Esophagus (tissue), 2 donors: Measurements from ENCODE around the gene DUOXA2. TPM values are rescaled to one million over a fixed set of nuclear protein-coding genes. Genes with fewer than 3 reads are reported as not detected.
A peak's percentile ranks its signal among the peaks of the same experiment; 100 is the strongest.
"Not testable (repeated sequence)": the region's sequence is repeated elsewhere in the genome, so short reads cannot be mapped to it uniquely, and the experiment has no call there.

Source experiments
- H3K27ac ChIP-seq, 2 donors: one replicate each; pipeline ENCODE4 v1.5.1; 2013; ENCODE audit warnings: low read depth in 2 of 2, mild to moderate bottlenecking in 2 of 2, inconsistent platforms in 1 of 2, low read length in 1 of 2, moderate library complexity in 1 of 2
- H3K27me3 ChIP-seq, 2 donors: one replicate each; pipeline ENCODE4 v1.6.1; 2013; ENCODE audit warnings: low read length in 2 of 2, control low read depth in 1 of 2, mild to moderate bottlenecking in 1 of 2; ENCODE audit not compliant: insufficient read depth in 2 of 2, control insufficient read depth in 1 of 2
- H3K36me3 ChIP-seq, 2 donors: one replicate each; pipeline ENCODE4 v1.6.1; 2013; ENCODE audit warnings: low read length in 1 of 2; ENCODE audit not compliant: control insufficient read depth in 2 of 2, insufficient read depth in 2 of 2
- H3K4me1 ChIP-seq, 2 donors: one replicate each; pipeline ENCODE4 v1.6.1; 2013; ENCODE audit warnings: low read length in 1 of 2; ENCODE audit not compliant: control insufficient read depth in 2 of 2, insufficient read depth in 2 of 2
- H3K4me3 ChIP-seq, 2 donors: one replicate each; pipeline ENCODE4 v1.5.1; 2013; ENCODE audit warnings: low read length in 2 of 2, mild to moderate bottlenecking in 2 of 2, low read depth in 1 of 2, moderate library complexity in 1 of 2
- H3K9me3 ChIP-seq, 2 donors: one replicate each; pipeline ENCODE4 v1.6.1; 2013; ENCODE audit warnings: mild to moderate bottlenecking in 2 of 2, low read depth in 1 of 2, low read length in 1 of 2, moderate library complexity in 1 of 2; ENCODE audit not compliant: control insufficient read depth in 2 of 2, insufficient read depth in 1 of 2
- WGBS, 2 donors: extraction: QIAGEN DNeasy Blood & Tissue Kit; methylation state at CpG; one replicate each; pipeline ENCODE4 v1.1.7; 2013; 5-methylcytosine and 5-hydroxymethylcytosine counted together
- polyA plus RNA-seq, 2 donors: library from polyadenylated mRNA; stranded (reverse); fragments of 200-250 nt; gene quantifications; one replicate each; pipeline ENCODE4 v1.2.3, GENCODE V29; 2013
- donor health status: healthy with polysubstance abuse.
- donor health status: Bipolar disorder and iron deficiency.

The DUOXA2 gene
- 10 to 100 TPM in 1 of 2 donors, 1 to 10 TPM in 1; 8.4 to 39.1 TPM for polyA plus RNA-seq

DNA sequence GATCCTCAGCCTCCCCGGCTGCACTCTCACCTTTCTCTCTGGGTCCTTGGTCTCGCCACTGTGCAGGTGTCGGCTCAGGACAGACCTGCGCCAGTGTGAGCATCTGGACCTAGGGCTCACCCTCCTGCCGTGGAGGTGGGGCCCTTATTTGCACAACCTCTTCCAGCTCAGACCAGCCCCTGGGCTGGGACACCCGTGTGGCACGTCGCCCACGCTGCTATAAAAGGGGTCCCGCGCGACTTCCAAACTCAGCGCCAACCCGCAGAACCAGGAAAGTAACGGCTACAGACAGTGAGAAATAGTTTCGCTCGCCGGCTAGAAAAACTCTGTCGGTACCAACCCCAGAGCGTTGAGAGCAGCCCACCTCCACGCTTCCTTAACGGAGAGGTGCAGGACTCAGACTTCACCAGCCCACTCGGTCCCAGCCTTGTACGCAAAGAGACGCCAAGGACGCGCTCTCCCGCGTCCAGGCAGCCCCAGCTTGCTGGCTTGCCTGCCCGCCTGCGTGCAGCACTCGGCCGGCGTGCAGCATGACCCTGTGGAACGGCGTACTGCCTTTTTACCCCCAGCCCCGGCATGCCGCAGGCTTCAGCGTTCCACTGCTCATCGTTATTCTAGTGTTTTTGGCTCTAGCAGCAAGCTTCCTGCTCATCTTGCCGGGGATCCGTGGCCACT, at the start of gene DUOXA2, which contains the start of gene DUOX2:
TSS of gene DUOXA2 (plus strand) at position 251 of the 675 bp plus-strand sequence. CDS start at position 531, 280 bp downstream.
TSS of gene DUOX2 (minus strand) at position 97 of the 675 bp plus-strand sequence. CDS start 761 bp downstream, outside the sequence.
- Histone ChIP-seq H3K4me1 (peaks cover 11 to 32% of the 10 kb centered on the region in 2 donors), H3K4me3 (peak within 1 kb of the TSS; percentile 38 to 42)

DNA sequence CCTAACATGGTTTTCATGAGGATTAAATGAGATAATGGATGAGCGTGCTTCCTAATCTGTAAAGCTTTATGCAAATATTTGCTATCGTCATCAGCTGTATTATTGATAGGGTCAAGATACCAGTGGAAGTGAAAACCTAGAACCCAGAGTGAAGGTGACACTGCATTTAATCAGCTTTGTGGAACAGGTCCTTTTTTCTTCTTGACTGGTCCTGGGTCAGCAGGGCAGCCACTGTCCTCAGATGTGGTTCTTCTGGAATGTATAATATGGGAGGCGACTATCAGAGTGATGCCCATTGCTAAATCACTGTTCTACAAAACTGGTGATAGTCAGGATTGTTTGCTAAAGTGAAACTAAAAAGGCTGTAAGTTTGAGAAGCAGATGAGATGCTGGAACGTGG, 49.7 kb upstream of the DUOXA2 start:
- Histone ChIP-seq H3K36me3 (peaks cover 0 to 2% of the 10 kb centered on the region in 2 donors), H3K4me3 (no peak overlapping the region), H3K4me1 (no peaks in the 10 kb centered on the region), H3K27ac (peak overlapping the region; percentile 45 to 76), H3K9me3 (no peaks in the 10 kb centered on the region), H3K27me3 (no peaks in the 10 kb centered on the region)
- 50 to 52% methylated on average over 4 of the region's 4 CpGs for WGBS, 2 donors

More for the DNA sequence above, at the start of gene DUOXA2, which contains the start of gene DUOX2:
- 2% methylated on average over 42 of the region's 42 CpGs for WGBS, 2 donors
- peak within 1 kb of the TSS in 1 of 2 donors; percentile 29 for H3K27ac ChIP-seq
- peaks cover 0 to 21% of the 10 kb centered on the region in 2 donors for H3K27me3 ChIP-seq
- H3K36me3 ChIP-seq, result peaks cover 0 to 3% of the 10 kb centered on the region in 2 donors
- peaks cover 0 to 3% of the 10 kb centered on the region in 2 donors for H3K9me3 ChIP-seq

DNA sequence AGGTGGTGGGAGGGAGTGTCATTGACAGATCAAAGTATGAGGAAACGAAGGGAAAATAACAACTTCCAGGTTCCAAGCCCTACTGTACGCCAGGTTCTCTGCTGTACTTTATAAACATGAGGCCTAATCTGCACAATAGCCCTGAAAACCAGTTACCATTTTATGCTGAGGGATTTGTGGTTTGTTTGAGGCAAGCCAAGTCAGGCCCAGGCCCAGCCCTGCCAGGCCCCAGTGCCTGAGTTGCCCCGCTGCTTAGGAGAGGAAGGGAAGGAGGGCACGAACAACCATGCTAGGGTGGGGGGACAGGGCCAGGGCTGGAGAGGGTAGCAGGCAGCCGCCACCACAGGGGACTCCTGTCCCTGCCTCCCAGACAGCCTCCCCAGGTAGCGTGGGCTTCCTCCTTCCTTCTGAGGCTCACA, 44.2 kb upstream of the DUOXA2 start:
- H3K27me3 ChIP-seq, H3K9me3 ChIP-seq, H3K4me1 ChIP-seq, H3K36me3 ChIP-seq, H3K4me3 ChIP-seq: not testable (repeated sequence)
- WGBS, 2 donors, result 54 to 67% methylated on average over 4 to 6 of the region's 6 CpGs
- peak overlapping the region; percentile 70 to 79 for H3K27ac ChIP-seq

DNA sequence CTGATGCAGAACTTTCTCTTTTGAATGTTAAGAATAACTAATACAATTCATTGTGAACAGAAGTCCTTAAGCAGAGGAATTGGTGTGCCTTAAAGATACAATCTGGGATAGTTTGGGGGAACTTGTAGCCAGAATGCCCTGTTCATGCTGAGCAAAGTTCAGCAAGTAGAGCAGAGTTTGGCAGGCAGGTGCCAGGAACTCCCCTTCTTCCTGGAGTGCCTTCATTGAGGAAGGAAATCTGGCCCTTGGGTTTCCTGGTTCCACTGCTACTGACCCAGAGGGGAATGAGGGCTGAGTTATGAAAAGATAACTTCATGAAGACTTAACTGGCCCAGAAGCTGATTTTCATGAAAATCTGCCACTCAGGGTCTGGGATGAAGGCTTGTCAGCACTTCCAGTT, 40.5 kb upstream of the DUOXA2 start:
- not testable (repeated sequence) for H3K36me3 ChIP-seq, H3K27me3 ChIP-seq, H3K9me3 ChIP-seq, H3K27ac ChIP-seq, H3K4me3 ChIP-seq, H3K4me1 ChIP-seq

DNA sequence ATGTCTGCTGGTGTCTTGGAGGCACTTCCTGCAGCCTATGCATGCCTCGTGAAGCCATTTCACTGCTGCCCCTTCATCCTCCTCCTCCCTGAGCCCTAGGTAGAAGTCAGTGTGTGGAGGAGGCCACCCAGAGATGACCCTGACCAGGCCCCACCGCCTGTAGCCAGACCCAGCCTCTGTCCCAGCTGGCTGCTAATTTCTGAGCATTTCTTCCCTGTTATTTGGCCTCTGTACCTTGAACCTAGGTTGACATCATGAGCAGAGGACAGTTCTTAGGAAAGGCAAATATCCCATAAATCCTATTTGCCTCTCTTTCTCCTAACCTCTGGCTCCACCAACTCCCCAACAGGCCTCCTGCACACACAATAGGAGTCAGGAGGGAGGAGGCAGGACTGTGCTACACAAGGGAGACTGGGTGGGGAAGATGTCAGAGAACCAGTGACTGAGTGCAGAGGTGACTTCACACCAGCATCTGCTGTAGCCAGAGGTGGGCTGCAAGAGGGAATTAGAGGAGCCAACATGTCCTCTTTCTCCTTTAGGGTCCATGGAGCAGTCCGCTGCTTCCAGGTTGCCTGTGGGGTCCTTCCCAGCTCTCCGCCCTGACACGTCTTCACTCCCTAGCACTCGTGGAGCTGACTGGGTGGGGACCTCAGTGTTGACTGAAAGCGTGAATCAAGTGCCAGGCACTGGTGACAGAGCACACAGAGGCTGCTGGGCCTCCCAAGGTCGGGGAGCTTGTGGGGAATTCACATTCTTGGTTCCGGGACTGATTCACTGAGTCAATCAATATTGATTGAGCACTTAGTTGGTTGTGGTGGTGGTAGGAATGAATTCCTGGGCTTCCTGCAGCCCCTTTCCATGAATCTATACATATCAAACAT, 38.4 kb upstream of the DUOXA2 start:
- not testable (repeated sequence) for H3K27ac ChIP-seq, H3K4me3 ChIP-seq, H3K4me1 ChIP-seq, H3K36me3 ChIP-seq, H3K9me3 ChIP-seq, H3K27me3 ChIP-seq
- WGBS, 2 donors, result 90 to 100% methylated on average over 1 of the region's 9 CpGs

DNA sequence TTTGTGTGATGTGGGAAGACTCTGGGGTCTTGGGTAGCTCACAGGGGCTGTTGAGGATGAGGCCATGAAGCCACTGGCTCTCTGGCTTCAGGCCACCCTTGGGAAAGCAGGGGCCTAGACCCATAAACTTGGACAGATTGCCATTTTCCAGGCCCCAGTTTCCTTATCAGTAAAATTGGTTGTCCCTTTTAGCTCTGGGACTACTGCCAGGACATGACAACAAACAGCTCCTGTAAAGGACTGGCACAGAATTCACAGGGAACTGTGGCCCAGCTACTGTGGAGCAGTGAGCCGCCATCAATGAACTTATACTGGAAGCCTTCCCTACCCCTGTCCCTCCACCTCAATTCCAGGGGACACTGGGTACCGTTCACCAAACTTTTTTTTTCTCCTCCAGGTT, 36.7 kb upstream of the DUOXA2 start:
- not testable (repeated sequence) for H3K27ac ChIP-seq, H3K4me1 ChIP-seq, H3K4me3 ChIP-seq, H3K27me3 ChIP-seq, H3K36me3 ChIP-seq, H3K9me3 ChIP-seq
- WGBS, 2 donors, result 75 to 80% methylated on average over 2 of the region's 2 CpGs

DNA sequence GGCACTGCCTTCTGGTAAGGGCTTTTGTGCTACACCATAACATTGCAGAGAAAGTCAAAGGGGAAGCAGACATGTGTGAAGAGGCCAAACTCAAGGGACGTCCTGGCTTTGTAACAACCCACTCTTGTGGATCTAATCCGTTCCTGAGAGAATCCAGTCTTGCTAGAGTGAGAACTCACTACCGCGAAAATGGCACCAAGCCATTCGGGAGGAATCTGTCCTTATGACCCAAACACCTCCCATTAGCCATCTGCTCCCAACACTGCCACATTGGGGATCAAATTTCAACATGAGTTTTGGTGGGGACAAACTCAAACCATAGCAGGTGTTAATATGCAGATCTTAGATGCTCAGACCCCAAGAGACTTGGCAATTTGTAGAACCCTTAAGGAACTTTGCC, 34.9 kb upstream of the DUOXA2 start:
- not testable (repeated sequence) for H3K27ac ChIP-seq, H3K4me1 ChIP-seq, H3K4me3 ChIP-seq, H3K9me3 ChIP-seq, H3K36me3 ChIP-seq, H3K27me3 ChIP-seq
- WGBS, 2 donors, result 69 to 70% methylated on average over 5 of the region's 5 CpGs

DNA sequence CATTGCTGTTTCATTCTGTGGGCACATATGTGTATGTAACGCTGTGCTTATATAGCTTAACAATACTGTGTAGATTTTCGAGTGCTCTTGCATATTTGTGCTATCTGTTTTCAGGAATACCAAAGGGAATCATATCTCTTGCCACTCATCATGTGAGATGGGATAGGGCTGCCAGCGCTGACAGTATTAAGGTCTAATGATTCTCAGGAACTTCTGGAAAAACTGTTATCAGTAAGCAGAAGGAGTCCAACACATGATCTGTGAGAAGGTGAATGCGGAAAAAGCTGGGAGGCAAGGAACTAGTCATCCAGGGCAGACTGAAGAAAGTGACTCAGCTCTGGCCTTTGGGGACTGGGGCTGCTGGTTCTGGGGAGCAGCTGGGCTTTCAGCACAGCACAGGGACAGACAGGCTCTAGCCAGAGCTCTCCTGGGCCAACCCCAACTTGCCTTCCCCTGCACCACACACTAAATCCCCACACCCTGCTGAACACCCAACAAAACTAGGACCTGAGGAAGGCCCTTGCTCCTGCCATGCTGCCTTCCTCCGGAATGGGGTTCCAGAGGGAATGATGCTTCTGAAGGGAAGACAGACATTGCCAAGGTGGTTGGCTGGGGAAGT, 34.4 kb upstream of the DUOXA2 start:
- H3K36me3 ChIP-seq, H3K27me3 ChIP-seq, H3K4me3 ChIP-seq, H3K9me3 ChIP-seq, H3K4me1 ChIP-seq, H3K27ac ChIP-seq: not testable (repeated sequence)
- WGBS, 2 donors, result 81 to 89% methylated on average over 5 of the region's 5 CpGs

DNA sequence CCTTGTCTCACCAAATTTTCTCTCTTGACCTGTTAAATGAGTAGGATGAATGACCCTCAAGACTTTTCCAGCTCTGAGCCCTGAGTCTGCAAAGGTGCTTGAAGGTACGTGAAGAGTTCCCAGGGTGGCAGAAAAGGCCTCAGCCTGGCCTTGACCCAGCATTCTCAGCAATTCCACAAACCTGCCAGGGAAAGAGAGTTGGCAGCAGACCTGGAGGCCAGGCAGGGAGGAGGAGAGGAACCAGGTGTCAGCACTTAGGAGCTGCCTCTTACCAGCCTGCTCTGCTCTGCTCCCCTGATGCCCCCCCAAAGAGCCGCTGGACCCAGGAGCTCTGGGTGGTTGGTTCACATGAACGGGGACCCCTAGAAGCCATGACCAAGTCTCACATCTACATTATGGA, 33.5 kb upstream of the DUOXA2 start:
- 96 to 100% methylated on average over 2 of the region's 3 CpGs for WGBS, 2 donors
- not testable (repeated sequence) for H3K4me3 ChIP-seq, H3K27ac ChIP-seq

More for the DNA sequence above, 33.5 kb upstream of the DUOXA2 start:
- H3K9me3 ChIP-seq, H3K36me3 ChIP-seq, H3K4me1 ChIP-seq, H3K27me3 ChIP-seq: not testable (repeated sequence)
